T-helper 2 cell (primary cell): Measurements from ENCODE around the gene ASXL2.
"Not testable (repeated sequence)": the region's sequence is repeated elsewhere in the genome, so short reads cannot be mapped to it uniquely, and the experiment has no call there.

ENCODE experiments used
- DNase-seq, 5 experiments: peaks; one replicate each; pipeline versions ENCODE4 v3.0.0 to v3.0.0-alpha.2; 2012 to 2022

ASXL2 gene

GRCh38 chr2:25891672-25892071 is 13.4 kb upstream of the ASXL2 start:
- no peak for DNase-seq

GRCh38 chr2:25887624-25888242 is 9.4 kb upstream of the ASXL2 start:
- DNase-seq = no peak

GRCh38 chr2:25885933-25886332 is 7.6 kb upstream of the ASXL2 start:
- DNase-seq = no peak

GRCh38 chr2:25881764-25882163 is 3.5 kb upstream of the ASXL2 start:
- no peak for DNase-seq

GRCh38 chr2:25879133-25879730 is 945 bp upstream of the ASXL2 start:
- DNase-seq = no peak

- DNase-seq = peak; percentile 16 to 83 (median 54)
These were observed 591 bp downstream of the ASXL2 start for GRCh38 chr2:25877431-25878360.

- DNase-seq = no peak
These were observed 6.2 kb downstream of the ASXL2 start for GRCh38 chr2:25872134-25872533.

GRCh38 chr2:25867396-25868003 is 10.8 kb downstream of the ASXL2 start:
- no peak for DNase-seq

GRCh38 chr2:25856377-25856776 is 21.9 kb downstream of the ASXL2 start:
- no peak for DNase-seq

- DNase-seq = no peak
These were observed 23.2 kb downstream of the ASXL2 start for GRCh38 chr2:25855065-25855464.

- DNase-seq = no peak
These were observed 23.7 kb downstream of the ASXL2 start for GRCh38 chr2:25854613-25855012.

- peak in 1 of 5 experiments; percentile 52 for DNase-seq
These were observed 25.1 kb downstream of the ASXL2 start for GRCh38 chr2:25853038-25853638.

GRCh38 chr2:25851740-25852503 is 26.4 kb downstream of the ASXL2 start:
- peak in 2 of 5 experiments; percentile 51 to 89 for DNase-seq

- DNase-seq = not testable (repeated sequence)
These were observed 27.9 kb downstream of the ASXL2 start for GRCh38 chr2:25850400-25850799.

GRCh38 chr2:25849350-25849749 is 28.9 kb downstream of the ASXL2 start:
- DNase-seq = not testable (repeated sequence)

- DNase-seq = no peak
These were observed 32.3 kb downstream of the ASXL2 start for GRCh38 chr2:25845843-25846505.

GRCh38 chr2:25844089-25844488 is 34.2 kb downstream of the ASXL2 start:
- DNase-seq = no peak

- no peak for DNase-seq
These were observed 36.1 kb downstream of the ASXL2 start for GRCh38 chr2:25842155-25842554.

GRCh38 chr2:25838152-25838756 is 40.0 kb downstream of the ASXL2 start:
- no peak for DNase-seq

GRCh38 chr2:25835906-25836305 is 42.4 kb downstream of the ASXL2 start:
- DNase-seq = no peak

- no peak for DNase-seq
These were observed 44.7 kb downstream of the ASXL2 start for GRCh38 chr2:25833566-25833965.
